GM12892 (cell line): ENCODE data around the gene VSIG1.

Source experiments
- POLR2A ChIP-seq: IDR thresholded peaks from 2 replicates; pipeline ENCODE4 v1.6.1; 2011; ENCODE audit warnings: low read depth, low read length, control low read depth
- POLR2AphosphoS5 ChIP-seq: IDR thresholded peaks from 2 replicates; pipeline ENCODE4 v1.6.1; 2011; ENCODE audit warnings: low read depth, low read length, control low read depth

- TF ChIP-seq POLR2AphosphoS5, result no peak
- no peak for TF ChIP-seq POLR2A
These were observed 19.7 kb downstream of the VSIG1 start for GRCh38 chrX:108064613-108065012.
